HG03066 (cell line): ENCODE measurements around the gene ACTA2.
A peak's percentile ranks its signal among the peaks of the same experiment; 100 is the strongest.

Source experiments
- ATAC-seq: cut with Tn5 transposase; IDR thresholded peaks from one replicate; pipeline ENCODE4 v1.9.1; 2021; ENCODE audit warnings: low read depth; ENCODE audit not compliant: unreplicated experiment

Gene ACTA2

DNA sequence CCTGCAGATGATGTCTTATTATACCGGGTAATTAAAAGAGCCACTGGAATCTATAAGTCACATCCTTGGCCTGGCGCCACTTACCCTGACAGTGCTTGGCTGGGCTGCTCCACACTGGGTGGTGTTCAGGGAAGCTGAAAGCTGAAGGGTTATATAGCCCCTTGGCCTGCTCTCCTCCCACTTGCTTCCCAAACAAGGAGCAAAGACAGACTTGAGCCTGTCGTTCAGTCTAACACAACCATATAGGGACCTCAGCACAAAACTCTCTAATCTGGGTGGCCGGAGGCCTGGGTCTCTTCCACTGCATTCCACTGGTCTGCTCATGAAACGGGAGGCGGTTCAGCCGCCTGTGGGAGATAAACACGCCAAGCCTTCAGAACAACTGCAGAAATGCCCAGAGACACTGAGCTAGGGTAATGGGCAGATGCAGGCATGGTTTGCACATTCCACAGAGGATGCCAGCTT is at the start of gene ACTA2:
TSS of gene ACTA2 (minus strand) at position 127 of the 465 bp plus-strand sequence. CDS start 3,843 bp downstream, outside the sequence.
- ATAC-seq = no peak

DNA sequence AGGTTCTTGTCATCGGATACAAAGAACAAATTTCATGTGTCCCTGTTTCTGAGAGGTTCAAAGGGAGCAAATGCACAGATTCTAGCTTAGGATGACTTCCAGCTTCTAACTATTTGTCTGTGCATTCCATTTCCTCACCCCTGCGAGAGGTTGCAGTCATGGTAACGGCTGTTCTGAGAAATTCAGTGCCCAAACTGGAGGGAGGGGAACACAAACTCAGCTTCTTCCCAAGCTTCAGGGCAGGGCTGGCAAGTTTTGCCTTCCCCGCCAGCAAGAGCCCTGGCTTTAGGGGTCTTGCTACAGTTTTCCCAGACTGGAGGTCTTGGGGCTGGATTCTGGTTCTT is 49.1 kb upstream of the ACTA2 start:
- no peak for ATAC-seq

DNA sequence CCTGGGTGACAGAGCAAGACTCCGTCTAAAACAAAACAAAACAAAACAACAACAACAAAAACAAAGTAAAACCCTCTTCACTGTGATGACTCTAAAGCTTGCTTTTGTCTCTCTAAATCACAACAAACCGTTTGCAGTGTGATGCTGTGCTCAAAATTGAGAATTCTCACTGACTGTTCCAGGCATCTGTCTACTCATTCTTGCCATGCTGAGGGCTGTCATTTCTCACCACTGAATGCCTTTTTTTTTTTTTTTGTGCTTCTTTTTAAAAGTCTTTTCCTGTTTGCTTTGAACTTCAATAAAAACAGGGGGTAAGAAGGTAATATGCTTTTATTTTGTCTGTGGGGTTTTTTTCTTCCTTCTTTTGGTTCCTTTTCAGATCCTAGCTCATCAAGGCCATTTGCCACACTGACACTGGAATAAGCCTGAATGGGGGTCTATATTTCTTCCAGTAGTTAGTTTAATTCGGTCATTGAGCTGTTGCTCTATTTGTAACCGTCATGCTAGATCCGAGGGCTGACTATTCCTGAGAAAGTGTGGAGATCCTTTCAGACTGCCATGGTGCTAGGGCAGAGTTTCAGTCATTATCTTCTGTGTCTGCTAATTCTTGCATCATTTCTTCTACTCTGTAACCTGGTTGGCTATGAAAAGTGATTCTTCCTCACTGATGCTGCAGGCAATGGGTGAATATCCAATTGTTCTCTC is 48.6 kb upstream of the ACTA2 start:
- no peak for ATAC-seq

- ATAC-seq = no peak
Observed at GRCh38 chr10:88999625-89000024, 47.1 kb upstream of the ACTA2 start.

GRCh38 chr10:88996927-88997326 is 44.4 kb upstream of the ACTA2 start:
- peak; percentile 46 for ATAC-seq

DNA sequence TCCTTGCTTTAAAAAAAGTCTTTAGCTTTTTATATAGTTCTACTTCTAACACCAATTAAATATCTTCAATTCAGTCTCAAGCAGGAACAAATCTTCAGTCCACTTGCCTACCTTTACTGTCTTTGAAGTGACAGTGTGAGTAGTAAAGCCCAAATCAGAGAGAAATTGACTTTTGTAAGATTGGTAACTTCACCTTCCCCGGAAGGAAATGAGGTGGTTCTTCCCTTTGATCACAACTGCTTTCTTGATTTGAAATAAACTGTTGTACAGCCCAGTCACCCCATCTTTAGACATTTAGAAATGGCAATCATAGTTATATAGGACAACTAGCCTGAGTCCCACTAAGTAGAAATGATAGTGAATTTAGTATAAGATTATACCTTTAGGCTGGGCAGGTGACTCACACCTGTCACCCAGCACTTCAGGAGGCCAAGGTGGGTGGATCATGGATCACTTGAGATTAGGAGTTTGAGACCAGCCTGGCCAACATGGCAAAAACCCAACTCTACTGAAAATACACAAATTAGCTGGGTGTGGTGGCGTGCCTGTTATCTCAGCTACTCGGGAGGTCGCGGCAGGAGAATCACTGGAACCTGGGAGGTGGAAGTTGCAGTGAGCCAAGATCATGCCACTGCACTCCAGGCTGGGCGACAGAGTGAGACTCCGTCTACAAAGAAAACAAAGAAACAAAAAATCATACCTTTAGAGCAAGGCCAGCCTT is 42.7 kb upstream of the ACTA2 start:
- no peak for ATAC-seq

DNA sequence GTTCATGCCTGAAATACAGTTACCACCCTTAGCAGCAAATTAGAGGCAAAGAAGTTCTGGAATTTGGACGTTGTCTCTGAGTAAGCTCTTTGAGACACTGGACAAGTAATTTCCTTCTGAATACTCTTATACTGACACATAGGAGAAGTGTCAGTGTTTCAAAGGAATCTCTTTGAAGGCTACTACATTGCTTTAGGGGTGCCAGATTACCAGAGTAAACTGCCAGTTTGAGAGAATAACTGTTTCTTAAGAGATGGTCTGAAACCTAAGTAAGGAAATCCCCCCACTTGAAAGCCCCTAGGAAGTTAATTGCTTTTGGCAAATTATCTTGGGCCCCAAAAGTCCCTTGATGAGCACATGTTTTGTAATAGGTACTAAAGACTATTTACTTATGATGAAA is 41.4 kb upstream of the ACTA2 start:
- no peak for ATAC-seq

GRCh38 chr10:88992921-88993524 is 40.5 kb upstream of the ACTA2 start:
- ATAC-seq = no peak

GRCh38 chr10:88991899-88992320 is 39.3 kb upstream of the ACTA2 start:
- no peak for ATAC-seq

GRCh38 chr10:88991161-88991898 is 38.8 kb upstream of the ACTA2 start:
- ATAC-seq = peak; percentile 36

GRCh38 chr10:88990384-88991160 is 38.0 kb upstream of the ACTA2 start, which contains the start of gene FAS:
FAS (plus strand) TSS chr10:88990798; CDS start chr10:88990877, 79 bp downstream.
- ATAC-seq = peak; percentile 51

DNA sequence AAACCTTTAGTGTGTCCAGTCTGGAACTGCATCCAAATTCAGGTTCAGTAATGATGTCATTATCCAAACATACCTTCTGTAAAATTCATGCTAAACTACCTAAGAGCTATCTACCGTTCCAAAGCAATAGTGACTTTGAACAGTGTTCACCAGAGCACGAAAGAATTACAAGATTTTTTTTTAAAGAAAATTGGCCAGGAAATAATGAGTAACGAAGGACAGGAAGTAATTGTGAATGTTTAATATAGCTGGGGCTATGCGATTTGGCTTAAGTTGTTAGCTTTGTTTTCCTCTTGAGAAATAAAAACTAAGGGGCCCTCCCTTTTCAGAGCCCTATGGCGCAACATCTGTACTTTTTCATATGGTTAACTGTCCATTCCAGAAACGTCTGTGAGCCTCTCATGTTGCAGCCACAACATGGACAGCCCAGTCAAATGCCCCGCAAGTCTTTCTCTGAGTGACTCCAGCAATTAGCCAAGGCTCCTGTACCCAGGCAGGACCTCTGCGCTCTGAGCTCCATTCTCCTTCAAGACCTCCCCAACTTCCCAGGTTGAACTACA is 37.3 kb upstream of the ACTA2 start:
- ATAC-seq = no peak

GRCh38 chr10:88989423-88989822 is 36.9 kb upstream of the ACTA2 start:
- no peak for ATAC-seq

GRCh38 chr10:88987840-88988239 is 35.3 kb upstream of the ACTA2 start:
- ATAC-seq = no peak

DNA sequence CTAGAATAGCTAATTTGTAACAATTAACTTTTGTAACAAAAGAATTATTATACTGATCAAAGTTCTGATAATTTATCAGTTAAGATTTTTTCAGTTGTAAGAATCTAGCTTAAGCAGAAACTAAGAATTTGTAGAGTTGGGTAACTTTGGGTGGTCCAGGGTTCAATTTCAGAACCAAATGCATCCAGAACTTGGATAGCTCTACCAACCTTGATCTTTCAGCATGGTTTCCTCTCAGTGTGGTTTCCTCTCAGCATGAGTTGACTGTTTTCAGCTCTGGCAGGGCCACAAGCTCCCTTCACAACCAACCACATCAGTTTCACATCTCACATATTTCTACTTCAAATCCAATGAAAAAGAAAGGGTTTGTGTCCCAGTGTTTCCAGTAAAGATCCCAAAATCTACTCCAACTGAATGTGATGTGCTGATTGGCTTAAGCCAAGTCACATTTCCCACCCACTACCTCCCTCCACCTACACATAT is 34.7 kb upstream of the ACTA2 start:
- no peak for ATAC-seq

DNA sequence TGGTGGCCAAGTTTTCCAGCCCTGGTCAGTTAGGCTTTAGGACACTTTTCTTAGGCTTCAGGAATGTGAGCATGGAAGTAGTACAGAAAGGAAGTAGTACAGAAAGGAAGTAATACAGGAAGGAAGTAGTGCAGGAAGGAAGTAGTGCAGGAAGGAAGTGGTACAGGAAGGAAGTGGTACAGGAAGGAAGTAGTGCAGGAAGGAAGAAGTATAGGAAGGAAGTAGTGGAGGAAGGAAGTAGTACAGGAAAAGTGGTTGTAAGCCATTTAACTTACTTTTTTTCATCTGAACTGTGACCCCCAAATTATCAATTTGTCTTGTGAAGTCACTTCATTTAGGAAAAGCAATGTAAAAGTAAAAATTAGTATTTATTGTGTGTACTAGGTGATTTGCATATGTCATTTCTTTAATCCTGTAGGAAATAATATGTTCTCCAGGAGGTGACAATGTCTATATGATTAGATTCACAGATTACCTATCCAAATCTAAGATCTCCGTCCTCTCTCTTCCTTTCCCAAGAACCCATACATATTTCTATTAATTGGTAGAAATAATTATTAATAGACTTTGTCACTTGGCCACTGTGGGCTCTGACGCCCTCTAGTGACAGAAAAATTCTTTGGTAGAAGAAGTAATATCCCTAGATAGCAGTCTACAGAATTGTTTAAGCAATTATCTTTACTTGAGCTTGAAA is 34.1 kb upstream of the ACTA2 start:
- no peak for ATAC-seq

DNA sequence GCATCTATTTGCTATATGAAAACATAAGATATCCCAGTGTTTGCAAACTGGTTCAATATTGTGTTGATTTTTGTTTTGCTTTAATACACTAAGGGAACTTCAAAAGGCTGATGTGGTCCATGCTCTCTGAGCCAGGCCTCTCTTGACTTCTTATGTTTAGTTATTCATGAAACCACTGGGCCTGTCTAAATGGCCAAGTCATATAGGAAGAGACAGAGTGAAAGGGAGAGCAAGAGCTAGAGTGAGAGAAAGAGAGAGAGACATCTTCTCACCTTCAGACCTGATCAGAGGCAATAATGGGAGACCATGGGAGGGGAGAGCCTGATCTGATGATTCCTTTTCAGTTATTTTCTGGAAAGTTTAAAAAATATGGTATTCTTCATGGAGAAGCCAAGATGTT is 32.0 kb upstream of the ACTA2 start:
- ATAC-seq = no peak

- ATAC-seq = no peak
Observed at GRCh38 chr10:88983939-88984338, 31.4 kb upstream of the ACTA2 start.

- ATAC-seq = no peak
Observed at GRCh38 chr10:88983206-88983605, 30.6 kb upstream of the ACTA2 start.
